Prostate gland (tissue), 2 donors: Measurements from ENCODE around the gene SFT2D1. TPM values are rescaled to one million over a fixed set of nuclear protein-coding genes. Genes with fewer than 3 reads are reported as not detected.
"Not testable (repeated sequence)": the region's sequence is repeated elsewhere in the genome, so short reads cannot be mapped to it uniquely, and the experiment has no call there.

ENCODE experiments used
- DNase-seq: peaks from one replicate; pipeline ENCODE4 v3.0.0-alpha.2; 2019; ENCODE audit warnings: low spot score
- H3K27ac ChIP-seq, 2 donors: fragments of 200-600 bp; sonication (generic); 2 replicates each; pipeline ENCODE4 v1.5.1; 2017 to 2019
- H3K27me3 ChIP-seq: fragments of 200-600 bp; sonication (generic); replicated peaks from 2 replicates; pipeline ENCODE4 v1.5.1; 2019; ENCODE audit not compliant: insufficient read depth
- H3K36me3 ChIP-seq, 2 donors: fragments of 200-600 bp; sonication (generic); 1 replicate in 1 of 2; 2 replicates in 1 of 2; pipeline versions ENCODE4 v1.5.1 to v1.8.1; 2017 to 2019
- H3K4me1 ChIP-seq: fragments of 200-600 bp; sonication (generic); replicated peaks from 2 replicates; pipeline ENCODE4 v1.5.1; 2019
- H3K4me3 ChIP-seq, 2 donors: fragments of 200-600 bp; sonication (generic); 2 replicates each; pipeline ENCODE4 v1.5.1; 2017 to 2019
- H3K9me3 ChIP-seq: fragments of 200-600 bp; sonication (generic); 2 replicates; pipeline ENCODE4 v1.5.1; 2017
- POLR2A ChIP-seq: fragments of 450-650 bp; IDR thresholded peaks from one replicate; pipeline ENCODE4 v1.6.1; 2016; ENCODE audit warnings: antibody characterized with exemption, mild to moderate bottlenecking
- POLR2AphosphoS5 ChIP-seq: sonication (generic); formaldehyde crosslinking; IDR thresholded peaks from one replicate; pipeline ENCODE4 v1.6.1; 2017; ENCODE audit warnings: antibody characterized with exemption
- WGBS: methylation state at CpG from one replicate; pipeline ENCODE4 v1.1.5; 2018; 5-methylcytosine and 5-hydroxymethylcytosine counted together
- intact Hi-C: fragments of 100-400 bp; cut with DNase I; formaldehyde crosslinking; loops from one replicate; pipeline ENCODE4 v1.14.2; 2022
- total RNA-seq, 2 donors: library from RNA; depleted of rRNA; stranded (reverse); fragments of >200 nt; gene quantifications; one replicate each; pipeline ENCODE4 v1.1.0, GENCODE V29; 2016
- TF ChIP-seq, protein P1 (sequence below), 4 experiments: fragments of 200-600 bp in 2 of 4; fragments of 450-650 bp in 2 of 4; sonication (generic) in 2 of 4; IDR thresholded peaks; 1 replicate in 3 of 4; 2 replicates in 1 of 4; pipeline ENCODE4 v1.5.1; 2016 to 2019; ENCODE audit warnings: antibody characterized with exemption in 4 of 4, mild to moderate bottlenecking in 2 of 4, moderate library complexity in 2 of 4

Gene SFT2D1
- total RNA-seq, 2 donors from 2014 or later, result 64.8 to 72.3 TPM

DNA sequence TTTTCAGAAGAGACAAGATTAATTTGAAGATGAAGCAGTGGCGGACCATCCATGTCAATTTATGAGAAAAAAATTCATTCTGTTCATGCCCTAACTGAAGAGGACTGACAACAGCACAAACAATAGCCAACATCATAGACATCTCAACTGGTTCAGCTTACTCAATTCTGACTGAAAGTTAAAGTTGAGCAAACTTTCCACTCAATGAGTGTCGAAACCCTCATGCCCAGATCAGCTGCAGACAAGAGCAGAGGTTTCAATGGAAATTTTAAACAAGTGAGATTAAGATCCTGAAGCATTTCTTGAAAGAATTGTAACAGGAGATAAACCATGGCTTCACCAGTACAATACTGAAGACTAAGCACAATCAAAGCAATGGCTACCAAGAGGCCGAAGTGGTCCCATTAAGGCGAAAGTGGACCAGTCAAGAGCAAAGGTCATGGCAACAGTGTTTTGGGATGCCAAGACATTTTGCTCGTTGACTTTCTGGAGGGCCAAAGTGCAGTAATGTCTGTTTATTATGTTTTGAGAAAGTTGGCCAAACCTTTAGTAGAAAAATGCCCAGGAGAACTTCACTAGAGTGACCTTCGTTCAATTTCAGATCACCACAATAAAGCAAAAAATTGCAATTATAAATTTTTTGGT, 6.1 kb upstream of the SFT2D1 start:
- 86% methylated on average over 6 of the region's 6 CpGs for WGBS
- no peaks in the 10 kb centered on the region for H3K36me3 ChIP-seq
- peaks cover 1% of the 10 kb centered on the region for H3K4me1 ChIP-seq
- H3K27me3 ChIP-seq, result no peaks in the 10 kb centered on the region
- intact Hi-C loops, result no loop called here
- H3K27ac ChIP-seq, result no peak overlapping the region
- TF ChIP-seq, protein P1, sequence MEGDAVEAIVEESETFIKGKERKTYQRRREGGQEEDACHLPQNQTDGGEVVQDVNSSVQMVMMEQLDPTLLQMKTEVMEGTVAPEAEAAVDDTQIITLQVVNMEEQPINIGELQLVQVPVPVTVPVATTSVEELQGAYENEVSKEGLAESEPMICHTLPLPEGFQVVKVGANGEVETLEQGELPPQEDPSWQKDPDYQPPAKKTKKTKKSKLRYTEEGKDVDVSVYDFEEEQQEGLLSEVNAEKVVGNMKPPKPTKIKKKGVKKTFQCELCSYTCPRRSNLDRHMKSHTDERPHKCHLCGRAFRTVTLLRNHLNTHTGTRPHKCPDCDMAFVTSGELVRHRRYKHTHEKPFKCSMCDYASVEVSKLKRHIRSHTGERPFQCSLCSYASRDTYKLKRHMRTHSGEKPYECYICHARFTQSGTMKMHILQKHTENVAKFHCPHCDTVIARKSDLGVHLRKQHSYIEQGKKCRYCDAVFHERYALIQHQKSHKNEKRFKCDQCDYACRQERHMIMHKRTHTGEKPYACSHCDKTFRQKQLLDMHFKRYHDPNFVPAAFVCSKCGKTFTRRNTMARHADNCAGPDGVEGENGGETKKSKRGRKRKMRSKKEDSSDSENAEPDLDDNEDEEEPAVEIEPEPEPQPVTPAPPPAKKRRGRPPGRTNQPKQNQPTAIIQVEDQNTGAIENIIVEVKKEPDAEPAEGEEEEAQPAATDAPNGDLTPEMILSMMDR (IDR thresholded peaks at IDR 0.05), result no peak
- TF ChIP-seq POLR2A (no peak), POLR2AphosphoS5 (no peak)
- H3K4me3 ChIP-seq, result no peak overlapping the region
- H3K9me3 ChIP-seq, result no peaks in the 10 kb centered on the region
- DNase-seq, result no peak

DNA sequence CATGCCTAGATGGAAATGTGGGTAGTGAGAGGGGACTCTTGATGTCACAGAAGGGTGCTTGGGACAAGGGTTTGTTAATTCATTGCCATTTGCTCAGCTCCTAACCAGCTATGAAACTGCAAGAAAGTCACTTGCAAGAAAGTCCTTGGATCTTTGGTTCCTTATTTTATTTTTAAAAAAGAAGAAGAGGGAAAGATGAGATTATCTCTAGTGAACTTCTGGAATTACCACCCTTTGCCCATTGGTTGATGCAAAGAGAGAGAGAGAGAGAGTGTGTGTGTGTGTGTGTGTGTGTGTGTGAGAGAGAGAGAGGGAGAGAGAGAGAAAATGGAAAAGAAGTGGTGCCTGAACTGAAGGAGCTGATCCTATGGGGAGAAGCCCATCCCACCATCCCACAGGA, 4.6 kb upstream of the SFT2D1 start:
- Histone ChIP-seq H3K36me3 (no peaks in the 10 kb centered on the region), H3K4me1 (peaks cover 5% of the 10 kb centered on the region), H3K27me3 (no peaks in the 10 kb centered on the region), H3K9me3 (no peaks in the 10 kb centered on the region), H3K4me3 (no peak overlapping the region), H3K27ac (no peak overlapping the region)
- intact Hi-C loops, result no loop called here
- DNase-seq, result no peak
- TF ChIP-seq, protein P1 (IDR thresholded peaks at IDR 0.05), result no peak
- no peak for TF ChIP-seq POLR2AphosphoS5
- TF ChIP-seq POLR2A, result no peak

DNA sequence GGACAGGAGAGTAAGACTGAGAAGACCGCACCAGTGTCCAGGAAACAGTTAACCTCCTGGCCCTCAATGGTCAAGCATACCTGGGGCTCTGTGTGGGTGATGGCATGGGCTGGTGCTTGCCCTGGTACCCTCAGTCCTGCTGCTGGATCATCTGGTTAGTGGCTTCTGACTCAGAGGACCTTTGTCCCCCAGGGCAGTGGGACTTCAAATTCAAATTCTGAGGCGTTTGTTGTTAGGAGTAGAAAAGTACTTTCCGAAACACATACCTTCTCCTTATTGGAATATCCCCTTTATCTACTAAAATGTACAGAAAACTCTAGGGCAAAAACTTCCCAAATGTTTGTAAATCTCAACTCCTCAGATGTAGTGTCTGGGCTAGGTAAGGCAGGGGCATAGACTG, 4.1 kb upstream of the SFT2D1 start:
- Histone ChIP-seq H3K9me3 (no peaks in the 10 kb centered on the region), H3K4me3 (no peak overlapping the region), H3K36me3 (no peaks in the 10 kb centered on the region), H3K4me1 (peaks cover 5% of the 10 kb centered on the region), H3K27me3 (no peaks in the 10 kb centered on the region), H3K27ac (no peak overlapping the region)
- WGBS, result 90% methylated on average over 3 of the region's 3 CpGs
- DNase-seq, result no peak
- intact Hi-C loops, result no loop called here
- TF ChIP-seq, protein P1 (IDR thresholded peaks at IDR 0.05), result no peak
- TF ChIP-seq POLR2A (no peak), POLR2AphosphoS5 (no peak)

DNA sequence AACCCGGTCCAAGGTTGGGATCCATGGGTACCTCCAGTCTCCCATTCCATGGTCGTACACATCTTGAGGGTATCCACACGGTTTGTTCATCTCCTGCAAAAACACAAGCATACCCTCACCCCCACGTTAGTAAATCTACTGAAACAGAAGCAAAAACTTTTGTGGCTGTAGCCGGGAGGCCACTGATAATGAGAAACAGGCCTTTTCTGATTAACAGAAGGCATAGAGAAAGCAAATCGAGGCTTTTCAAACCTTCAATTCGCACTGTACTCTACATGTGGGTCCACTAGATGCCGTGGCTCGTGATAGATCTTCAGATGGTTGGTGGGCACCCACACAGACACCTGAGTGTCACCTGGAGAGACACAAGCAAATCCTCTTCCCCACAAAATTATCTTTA, 3.3 kb upstream of the SFT2D1 start:
- H3K9me3 ChIP-seq, H3K27ac ChIP-seq, H3K27me3 ChIP-seq, H3K36me3 ChIP-seq, H3K4me3 ChIP-seq, DNase-seq, H3K4me1 ChIP-seq, intact Hi-C loops: not testable (repeated sequence)
- WGBS, result 84% methylated on average over 9 of the region's 9 CpGs

DNA sequence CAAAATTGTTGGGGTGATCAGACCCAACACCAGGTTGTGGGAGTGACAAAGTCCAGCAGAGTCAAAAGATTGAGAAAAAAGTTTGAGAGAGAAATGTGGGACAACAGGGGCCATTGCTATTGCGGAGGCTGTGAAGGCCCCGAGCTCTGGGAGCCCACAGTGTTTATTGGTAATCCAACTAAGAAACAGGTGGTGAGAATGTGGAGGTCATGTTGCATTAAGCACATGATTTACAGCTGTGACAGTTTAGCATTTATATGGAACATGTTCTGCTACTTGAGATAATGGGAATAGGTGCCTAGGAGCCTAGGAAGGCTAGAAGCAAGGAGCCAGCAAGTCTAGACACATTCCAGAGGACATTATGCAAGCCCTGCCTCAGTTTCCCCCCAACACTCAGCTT, 2.6 kb upstream of the SFT2D1 start:
- H3K27me3 ChIP-seq, H3K9me3 ChIP-seq, H3K27ac ChIP-seq, DNase-seq, H3K36me3 ChIP-seq, H3K4me3 ChIP-seq: not testable (repeated sequence)
- intact Hi-C loops, result loop anchor here (5.0 kb wide), 1 partner anchor 37 kb away; the partner anchor contains the start of gene MPC1
- 67% methylated on average over 2 of the region's 2 CpGs for WGBS
- peaks cover 16% of the 10 kb centered on the region for H3K4me1 ChIP-seq

DNA sequence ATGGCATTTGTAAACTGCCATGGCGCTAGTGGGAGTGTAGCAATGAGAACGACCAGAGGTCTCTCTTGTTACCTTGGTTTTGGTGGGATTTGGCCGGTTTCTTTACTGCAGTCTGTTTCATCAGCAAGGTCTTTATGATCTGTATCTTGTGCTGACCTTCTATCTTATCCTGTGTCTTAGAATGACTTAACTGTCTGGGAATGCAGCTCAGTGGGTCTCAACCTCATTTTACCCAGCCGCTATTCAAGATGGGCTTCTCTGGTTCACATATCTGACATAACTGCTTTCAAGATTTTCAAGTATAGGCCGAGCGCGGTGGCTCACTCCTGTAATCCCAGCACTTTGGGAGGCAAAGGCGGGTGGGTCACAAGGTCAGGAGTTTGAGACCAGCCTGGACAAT, 1.9 kb upstream of the SFT2D1 start:
- 95% methylated on average over 8 of the region's 8 CpGs for WGBS
- no peaks in the 10 kb centered on the region for H3K9me3 ChIP-seq

More for the DNA sequence above, 1.9 kb upstream of the SFT2D1 start:
- intact Hi-C loops, result loop anchor here (5.0 kb wide), 1 partner anchor 38 kb away; the partner anchor contains the start of gene MPC1
- H3K4me1 ChIP-seq, result peaks cover 16% of the 10 kb centered on the region
- no peak for TF ChIP-seq POLR2A
- no peak for TF ChIP-seq POLR2AphosphoS5
- TF ChIP-seq, protein P1 (IDR thresholded peaks at IDR 0.05), result no peak
- H3K36me3 ChIP-seq, result no peaks in the 10 kb centered on the region
- no peaks in the 10 kb centered on the region for H3K27me3 ChIP-seq
- H3K4me3 ChIP-seq, result no peak overlapping the region
- H3K27ac ChIP-seq, result no peak overlapping the region
- no peak for DNase-seq
